K562 (cell line): Measurements from ENCODE around the gene ARMH3. TPM values are rescaled to one million over a fixed set of nuclear protein-coding genes. Genes with fewer than 3 reads are reported as not detected.

Experiments
- ATAC-seq: fragments of 200-7000 bp; cut with Tn5 transposase; 3 replicates; pipeline ENCODE4 v1.9.1; 2020; ENCODE audit warnings: moderate library complexity
- BruUV-seq: library from RNA; stranded (reverse); fragments of 400-500 nt; replicated peaks from 2 replicates; lab custom pipeline; 2021; lab: Mats Ljungman, UMichigan
- CTCF ChIA-PET: fragments of 300-600 bp; formaldehyde crosslinking; extraction: SDS; loops from one replicate; lab custom pipeline; 2021; ENCODE audit warnings: low intra/inter-chr PET ratio; lab: Yijun Ruan, JAX
- POLR2A ChIA-PET: fragments of 300-600, 350-650 bp; sonication (Branson Sonifier 250); formaldehyde crosslinking; extraction: SDS; loops from one replicate; lab custom pipeline; 2021; ENCODE audit warnings: antibody characterized with exemption, inconsistent platforms; lab: Yijun Ruan, JAX
- DNase-seq, 4 experiments: peaks; one replicate each; pipeline versions ENCODE4 v3.0.0 to v3.0.0-alpha.2; 2011 to 2018; ENCODE audit warnings: low spot score in 3 of 4, mixed read lengths in 3 of 4; ENCODE audit errors: extremely low read depth in 1 of 4
- FAIRE-seq: peaks from 2 replicates; lab custom pipeline; 2011; peaks lifted over from hg19 to GRCh38; lab: Jason Lieb, UNC
- H2AFZ ChIP-seq: 2 replicates; pipeline ENCODE4 v1.6.0; 2011; ENCODE audit warnings: low read depth, low read length, control low read depth, inconsistent platforms
- H3K27ac ChIP-seq: fragments of 200-600 bp; 3 replicates; pipeline ENCODE4 v1.8.0; 2011; ENCODE audit warnings: low read depth, mild to moderate bottlenecking, control low read depth, inconsistent platforms, low read length, moderate library complexity, mixed read lengths; ENCODE audit errors: extremely low read depth
- H3K27me3 ChIP-seq, 2 experiments: fragments of 300-600 bp in 1 of 2; 2 replicates in 1 of 2; 3 replicates in 1 of 2; pipeline versions ENCODE4 v1.6.0 to v1.8.0; 2011; ENCODE audit warnings: inconsistent platforms in 2 of 2, low read length in 2 of 2, mild to moderate bottlenecking in 1 of 2, mixed read lengths in 1 of 2, moderate library complexity in 1 of 2; ENCODE audit not compliant: control insufficient read depth in 2 of 2, insufficient read depth in 2 of 2
- H3K36me3 ChIP-seq: fragments of 300-600 bp; 3 replicates; pipeline ENCODE4 v1.8.0; 2011; ENCODE audit warnings: mild to moderate bottlenecking, low read length, inconsistent platforms; ENCODE audit not compliant: control insufficient read depth, insufficient read depth
- H3K4me1 ChIP-seq, 2 experiments: fragments of 200-600 bp in 1 of 2; replicated peaks in 1 of 2; 2 replicates in 1 of 2; 3 replicates in 1 of 2; pipeline versions ENCODE4 v1.5.1 to v1.8.0; 2011; ENCODE audit warnings: inconsistent platforms in 2 of 2, low read length in 2 of 2, mild to moderate bottlenecking in 1 of 2, mixed read lengths in 1 of 2, moderate library complexity in 1 of 2; ENCODE audit not compliant: control insufficient read depth in 2 of 2, insufficient read depth in 2 of 2
- H3K4me2 ChIP-seq: 2 replicates; pipeline ENCODE4 v1.6.1; 2011; ENCODE audit warnings: low read length, control low read depth, inconsistent platforms, mixed read lengths; ENCODE audit not compliant: insufficient read depth
- H3K4me3 ChIP-seq: fragments of 200-600 bp; sonication (generic), shearing (Covaris generic); 2 replicates; pipeline ENCODE4 v1.5.1; 2016; ENCODE audit warnings: control low read depth, inconsistent platforms
- H3K79me2 ChIP-seq: fragments of 200-600 bp; 3 replicates; pipeline ENCODE4 v1.8.0; 2011; ENCODE audit warnings: low read length, inconsistent platforms; ENCODE audit not compliant: control insufficient read depth, insufficient read depth
- H3K9ac ChIP-seq, 2 experiments: 2 replicates each; pipeline versions ENCODE4 v1.6.0 to v1.6.1; 2011; ENCODE audit warnings: low read depth in 2 of 2, low read length in 2 of 2, control low read depth in 1 of 2, inconsistent platforms in 1 of 2, mild to moderate bottlenecking in 1 of 2, mixed read lengths in 1 of 2; ENCODE audit not compliant: insufficient read depth in 1 of 2
- H3K9me1 ChIP-seq: one replicate; pipeline ENCODE4 v1.6.0; 2011; ENCODE audit warnings: inconsistent platforms, mild to moderate bottlenecking, low read length, moderate library complexity; ENCODE audit not compliant: control insufficient read depth, insufficient read depth
- H3K9me3 ChIP-seq: replicated peaks from 2 replicates; pipeline ENCODE4 v1.5.1; 2011; ENCODE audit warnings: low read depth, low read length, inconsistent platforms; ENCODE audit not compliant: control insufficient read depth, insufficient read depth
- H4K20me1 ChIP-seq: replicated peaks from 2 replicates; pipeline ENCODE4 v1.6.1; 2011; ENCODE audit warnings: low read length, inconsistent platforms, mixed read lengths; ENCODE audit not compliant: control insufficient read depth, insufficient read depth
- JUN ChIP-seq, 2 experiments: sonication (generic) in 1 of 2; formaldehyde crosslinking in 1 of 2; IDR thresholded peaks; 2 replicates each; pipeline versions ENCODE4 v1.6.1 to v1.8.0; 2012 to 2022; ENCODE audit warnings: borderline replicate concordance in 2 of 2, mild to moderate bottlenecking in 2 of 2, improper control_type of control experiment in 1 of 2, low read depth in 1 of 2, low read length in 1 of 2, missing genetic modification reagents in 1 of 2
- PCBP1 ChIP-seq: fragments of 200-400 bp; formaldehyde crosslinking; IDR thresholded peaks from 2 replicates; pipeline ENCODE4 v1.6.1; 2018; ENCODE audit warnings: mild to moderate bottlenecking, low read depth, low read length; ENCODE audit not compliant: poor library complexity, severe bottlenecking
- PTTG1 ChIP-seq: fragments of 450-650 bp; IDR thresholded peaks from 2 replicates; pipeline ENCODE4 v1.6.1; 2016; ENCODE audit warnings: low read depth, mild to moderate bottlenecking, missing genetic modification characterization, missing compliant biosample characterization
- SMARCC2 ChIP-seq: fragments of 450-650 bp; IDR thresholded peaks from 2 replicates; pipeline ENCODE4 v1.6.1; 2017; ENCODE audit warnings: antibody characterized with exemption, moderate library complexity, mild to moderate bottlenecking, low read depth
- SOX6 ChIP-seq: fragments of 450-650 bp; IDR thresholded peaks from 2 replicates; pipeline ENCODE4 v1.6.1; 2014; ENCODE audit warnings: mild to moderate bottlenecking
- TCF7L2 ChIP-seq: fragments of 150-350 bp; IDR thresholded peaks from 2 replicates; pipeline ENCODE4 v1.6.1; 2016; ENCODE audit warnings: low read depth, mild to moderate bottlenecking, low read length, moderate library complexity
- TOE1 ChIP-seq, 2 experiments: fragments of 450-650 bp in 1 of 2; sonication (generic) in 1 of 2; formaldehyde crosslinking in 1 of 2; IDR thresholded peaks; 2 replicates each; pipeline versions ENCODE4 v1.7.1 to v1.8.0; 2016 to 2022; ENCODE audit warnings: borderline replicate concordance in 2 of 2, mild to moderate bottlenecking in 2 of 2, antibody characterized with exemption in 1 of 2, inconsistent platforms in 1 of 2, low read depth in 1 of 2, missing genetic modification reagents in 1 of 2, moderate library complexity in 1 of 2
- ZNF586 ChIP-seq: fragments of 450-650 bp; formaldehyde crosslinking; conservative IDR thresholded peaks from 2 replicates; pipeline ENCODE4 v1.4.0; 2020; ENCODE audit warnings: mild to moderate bottlenecking, moderate library complexity
- WGBS: fragments of 100-300 bp; shearing (Covaris generic); methylation state at CpG from one replicate; pipeline ENCODE4 v1.1.6; 2016; ENCODE audit warnings: low coverage, mixed read lengths; ENCODE audit not compliant: insufficient coverage; ENCODE audit errors: missing lambda C conversion rate; 5-methylcytosine and 5-hydroxymethylcytosine counted together
- in situ Hi-C: fragments of 300-500 bp; cut with MboI; formaldehyde crosslinking; loops from 4 replicates; pipeline ENCODE4 v1.15.0; 2018; ENCODE audit warnings: inconsistent platforms, mixed read lengths
- intact Hi-C: fragments of 100-400 bp; cut with micrococcal nuclease; formaldehyde crosslinking; loops from 2 replicates; pipeline ENCODE4 v1.14.2; 2022
- polyA plus RNA-seq, 8 experiments: library from polyadenylated mRNA; depleted of rRNA in 4 of 8; stranded (reverse) in 5 of 8; unstranded in 3 of 8; fragments of >200 nt; fragmentation: Nextera tagmentation in 2 of 8; fragmentation: Illumina TruSeq in 1 of 8; extraction: Ambion mirVana in 2 of 8; extraction: Trizol in 1 of 8; gene quantifications; 2 replicates each; pipeline versions ENCODE4 v1.2.1 to v1.2.3, GENCODE V29; 2011 to 2014; ENCODE audit warnings: inconsistent platforms in 1 of 8, missing spikeins in 1 of 8
- total RNA-seq, 7 experiments: library from RNA; depleted of rRNA in 6 of 7; stranded (reverse); fragments of >200 nt in 6 of 7; fragmentation: Illumina TruSeq in 2 of 7; extraction: Trizol in 2 of 7; gene quantifications; 2 replicates each; pipeline versions ENCODE4 v1.2.1 to v1.2.3, GENCODE V29; 2011 to 2021; ENCODE audit warnings: low replicate concordance in 1 of 7
- TF ChIP-seq, protein P1 (sequence below): fragments of 450-650 bp; IDR thresholded peaks from 2 replicates; pipeline ENCODE4 v1.6.1; 2017; ENCODE audit warnings: mild to moderate bottlenecking, moderate library complexity
- TF ChIP-seq, protein P2 (sequence below): sonication (generic); formaldehyde crosslinking; IDR thresholded peaks from 2 replicates; pipeline ENCODE4 v1.8.0; 2023; ENCODE audit warnings: mild to moderate bottlenecking, missing genetic modification reagents
- TF ChIP-seq, protein P3 (sequence below): fragments of 450-650 bp; formaldehyde crosslinking; IDR thresholded peaks from 2 replicates; pipeline ENCODE4 v1.4.0; 2022; ENCODE audit warnings: missing genetic modification characterization

The ARMH3 gene
- total and polyA plus RNA-seq, 9 of the 15 experiments (the other 6 are each of a cell fraction or from before 2014, with no cell fraction given): 0.29 to 0.73 TPM; not detected in 7

DNA sequence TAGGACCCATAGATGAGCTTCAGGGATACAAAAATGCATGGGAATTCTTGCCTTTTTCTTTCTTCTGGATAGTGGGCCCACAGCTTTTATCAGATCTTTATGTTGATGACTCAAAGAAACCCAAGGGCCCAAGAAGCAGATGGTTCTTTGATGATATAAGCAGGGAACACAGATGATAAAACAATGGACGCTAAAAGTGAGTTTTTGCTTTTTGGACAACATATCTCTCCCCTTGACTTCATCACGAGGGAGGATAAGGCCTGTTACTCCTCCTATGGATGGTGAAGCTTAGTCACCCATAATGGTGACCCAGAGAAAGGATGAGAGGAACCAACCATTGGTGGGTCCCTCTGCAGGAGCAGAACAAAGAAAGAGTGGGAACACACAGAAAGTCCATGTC lies 231.2 kb downstream of the ARMH3 start:
- WGBS: 0% methylated on average over 2 of the region's 2 CpGs
- TF ChIP-seq, protein P1, sequence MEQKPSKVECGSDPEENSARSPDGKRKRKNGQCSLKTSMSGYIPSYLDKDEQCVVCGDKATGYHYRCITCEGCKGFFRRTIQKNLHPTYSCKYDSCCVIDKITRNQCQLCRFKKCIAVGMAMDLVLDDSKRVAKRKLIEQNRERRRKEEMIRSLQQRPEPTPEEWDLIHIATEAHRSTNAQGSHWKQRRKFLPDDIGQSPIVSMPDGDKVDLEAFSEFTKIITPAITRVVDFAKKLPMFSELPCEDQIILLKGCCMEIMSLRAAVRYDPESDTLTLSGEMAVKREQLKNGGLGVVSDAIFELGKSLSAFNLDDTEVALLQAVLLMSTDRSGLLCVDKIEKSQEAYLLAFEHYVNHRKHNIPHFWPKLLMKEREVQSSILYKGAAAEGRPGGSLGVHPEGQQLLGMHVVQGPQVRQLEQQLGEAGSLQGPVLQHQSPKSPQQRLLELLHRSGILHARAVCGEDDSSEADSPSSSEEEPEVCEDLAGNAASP: no peak
- TF ChIP-seq, protein P2, sequence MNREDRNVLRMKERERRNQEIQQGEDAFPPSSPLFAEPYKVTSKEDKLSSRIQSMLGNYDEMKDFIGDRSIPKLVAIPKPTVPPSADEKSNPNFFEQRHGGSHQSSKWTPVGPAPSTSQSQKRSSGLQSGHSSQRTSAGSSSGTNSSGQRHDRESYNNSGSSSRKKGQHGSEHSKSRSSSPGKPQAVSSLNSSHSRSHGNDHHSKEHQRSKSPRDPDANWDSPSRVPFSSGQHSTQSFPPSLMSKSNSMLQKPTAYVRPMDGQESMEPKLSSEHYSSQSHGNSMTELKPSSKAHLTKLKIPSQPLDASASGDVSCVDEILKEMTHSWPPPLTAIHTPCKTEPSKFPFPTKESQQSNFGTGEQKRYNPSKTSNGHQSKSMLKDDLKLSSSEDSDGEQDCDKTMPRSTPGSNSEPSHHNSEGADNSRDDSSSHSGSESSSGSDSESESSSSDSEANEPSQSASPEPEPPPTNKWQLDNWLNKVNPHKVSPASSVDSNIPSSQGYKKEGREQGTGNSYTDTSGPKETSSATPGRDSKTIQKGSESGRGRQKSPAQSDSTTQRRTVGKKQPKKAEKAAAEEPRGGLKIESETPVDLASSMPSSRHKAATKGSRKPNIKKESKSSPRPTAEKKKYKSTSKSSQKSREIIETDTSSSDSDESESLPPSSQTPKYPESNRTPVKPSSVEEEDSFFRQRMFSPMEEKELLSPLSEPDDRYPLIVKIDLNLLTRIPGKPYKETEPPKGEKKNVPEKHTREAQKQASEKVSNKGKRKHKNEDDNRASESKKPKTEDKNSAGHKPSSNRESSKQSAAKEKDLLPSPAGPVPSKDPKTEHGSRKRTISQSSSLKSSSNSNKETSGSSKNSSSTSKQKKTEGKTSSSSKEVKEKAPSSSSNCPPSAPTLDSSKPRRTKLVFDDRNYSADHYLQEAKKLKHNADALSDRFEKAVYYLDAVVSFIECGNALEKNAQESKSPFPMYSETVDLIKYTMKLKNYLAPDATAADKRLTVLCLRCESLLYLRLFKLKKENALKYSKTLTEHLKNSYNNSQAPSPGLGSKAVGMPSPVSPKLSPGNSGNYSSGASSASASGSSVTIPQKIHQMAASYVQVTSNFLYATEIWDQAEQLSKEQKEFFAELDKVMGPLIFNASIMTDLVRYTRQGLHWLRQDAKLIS (CRISPR knock-in tag): no peak
- TF ChIP-seq SOX6: peak; percentile 91
- peak; percentile 71 for TF ChIP-seq JUN (IDR thresholded peaks at IDR 0.05; ENCODE audit: borderline replicate concordance, low read depth, low read length)
- TF ChIP-seq JUN (CRISPR knock-in tag; IDR thresholded peaks at IDR 0.05; ENCODE audit: borderline replicate concordance): no peak
- TF ChIP-seq, protein P3, sequence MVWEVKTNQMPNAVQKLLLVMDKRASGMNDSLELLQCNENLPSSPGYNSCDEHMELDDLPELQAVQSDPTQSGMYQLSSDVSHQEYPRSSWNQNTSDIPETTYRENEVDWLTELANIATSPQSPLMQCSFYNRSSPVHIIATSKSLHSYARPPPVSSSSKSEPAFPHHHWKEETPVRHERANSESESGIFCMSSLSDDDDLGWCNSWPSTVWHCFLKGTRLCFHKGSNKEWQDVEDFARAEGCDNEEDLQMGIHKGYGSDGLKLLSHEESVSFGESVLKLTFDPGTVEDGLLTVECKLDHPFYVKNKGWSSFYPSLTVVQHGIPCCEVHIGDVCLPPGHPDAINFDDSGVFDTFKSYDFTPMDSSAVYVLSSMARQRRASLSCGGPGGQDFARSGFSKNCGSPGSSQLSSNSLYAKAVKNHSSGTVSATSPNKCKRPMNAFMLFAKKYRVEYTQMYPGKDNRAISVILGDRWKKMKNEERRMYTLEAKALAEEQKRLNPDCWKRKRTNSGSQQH (CRISPR knock-in tag): no peak
- peak; percentile 69; the same call in 1 of the 2 replicates for TF ChIP-seq TCF7L2
- TF ChIP-seq SMARCC2: peak; percentile 91
- no peak for TF ChIP-seq ZNF586 (CRISPR knock-in tag)
- TF ChIP-seq PTTG1: no peak
- no peak for TF ChIP-seq PCBP1
- TF ChIP-seq TOE1 (IDR thresholded peaks at IDR 0.05; ENCODE audit: borderline replicate concordance): 0 out of 2 replicates have a peak, but pooled peaks have one; percentile 51
- no peak for TF ChIP-seq TOE1 (CRISPR knock-in tag; IDR thresholded peaks at IDR 0.05; ENCODE audit: borderline replicate concordance, low read depth)

More for the DNA sequence above, 231.2 kb downstream of the ARMH3 start:
- DNase-seq (peak; percentile 20 to 80 (median 46)), ATAC-seq (peak; percentile 61), FAIRE-seq (peak; percentile 88)
- CTCF ChIA-PET: no interaction called here
- Histone ChIP-seq H3K9ac (peak overlapping the region in 1 of 2 experiments; percentile 8; a peak in 1 of 4 replicates), H3K4me1 (peaks cover 31 to 42% of the 10 kb centered on the region in 2 experiments; a peak in 4 of 5 replicates), H3K79me2 (peaks cover 26% of the 10 kb centered on the region), H3K27me3 (no peaks in the 10 kb centered on the region), H3K9me3 (no peaks in the 10 kb centered on the region), H3K4me2 (peak overlapping the region; percentile 57), H3K9me1 (peaks cover 3% of the 10 kb centered on the region), H3K4me3 (no peak overlapping the region), H2AFZ (no peak overlapping the region), H4K20me1 (0 out of 2 replicates have a peak, but pooled peaks cover under 1% of the 10 kb centered on the region), H3K36me3 (peaks cover 33% of the 10 kb centered on the region; the same call in 2 of the 3 replicates), H3K27ac (peak overlapping the region; percentile 56)
- BruUV-seq: no TSS peak
- intact Hi-C loops (no loop called here), in situ Hi-C loops (loop anchor here (25.0 kb wide), 4 partner anchors 538 to 788 kb away; partner anchors contain the start of genes ACTR1A, CUEDC2 and SUFU)
- POLR2A ChIA-PET: interaction anchor here (1.3 kb wide), 1 partner anchor 16 kb away, joined by 3 read pairs; no protein-coding TSS in a partner anchor
